Gastroesophageal sphincter (tissue), 3 donors: Measurements from ENCODE around the gene SLC26A3.

Experiments used
- POLR2A ChIP-seq, 2 donors: fragments of 450-650 bp; IDR thresholded peaks; one replicate each; pipeline ENCODE4 v1.6.1; 2017; ENCODE audit warnings: antibody characterized with exemption in 2 of 2, mild to moderate bottlenecking in 2 of 2, moderate library complexity in 1 of 2
- POLR2AphosphoS5 ChIP-seq: sonication (generic); formaldehyde crosslinking; IDR thresholded peaks from one replicate; pipeline ENCODE4 v1.6.1; 2017; ENCODE audit warnings: antibody characterized with exemption
- TF ChIP-seq, protein P1 (sequence below), 4 experiments: fragments of 200-600 bp in 2 of 4; fragments of 450-650 bp in 2 of 4; sonication (generic) in 1 of 4; IDR thresholded peaks; one replicate each; pipeline ENCODE4 v1.5.1; 2017 to 2019; ENCODE audit warnings: antibody characterized with exemption in 4 of 4, mild to moderate bottlenecking in 2 of 4, moderate library complexity in 2 of 4

GRCh38 chr7:107827501-107827900 lies 24.5 kb upstream of the SLC26A3 start:
- TF ChIP-seq, protein P1, sequence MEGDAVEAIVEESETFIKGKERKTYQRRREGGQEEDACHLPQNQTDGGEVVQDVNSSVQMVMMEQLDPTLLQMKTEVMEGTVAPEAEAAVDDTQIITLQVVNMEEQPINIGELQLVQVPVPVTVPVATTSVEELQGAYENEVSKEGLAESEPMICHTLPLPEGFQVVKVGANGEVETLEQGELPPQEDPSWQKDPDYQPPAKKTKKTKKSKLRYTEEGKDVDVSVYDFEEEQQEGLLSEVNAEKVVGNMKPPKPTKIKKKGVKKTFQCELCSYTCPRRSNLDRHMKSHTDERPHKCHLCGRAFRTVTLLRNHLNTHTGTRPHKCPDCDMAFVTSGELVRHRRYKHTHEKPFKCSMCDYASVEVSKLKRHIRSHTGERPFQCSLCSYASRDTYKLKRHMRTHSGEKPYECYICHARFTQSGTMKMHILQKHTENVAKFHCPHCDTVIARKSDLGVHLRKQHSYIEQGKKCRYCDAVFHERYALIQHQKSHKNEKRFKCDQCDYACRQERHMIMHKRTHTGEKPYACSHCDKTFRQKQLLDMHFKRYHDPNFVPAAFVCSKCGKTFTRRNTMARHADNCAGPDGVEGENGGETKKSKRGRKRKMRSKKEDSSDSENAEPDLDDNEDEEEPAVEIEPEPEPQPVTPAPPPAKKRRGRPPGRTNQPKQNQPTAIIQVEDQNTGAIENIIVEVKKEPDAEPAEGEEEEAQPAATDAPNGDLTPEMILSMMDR (IDR thresholded peaks at IDR 0.05) = no peak
- TF ChIP-seq POLR2AphosphoS5 = no peak
- no peak for TF ChIP-seq POLR2A (IDR thresholded peaks at IDR 0.05)
